Activated gamma-delta T cell treated with anti-CD3 and anti-CD28 coated beads, Interleukin-2, amount 50 U/mL, for 16 hours (primary cell): ENCODE results near the gene PCAT6.

ENCODE experiments used
- DNase-seq: peaks from one replicate; pipeline ENCODE4 v3.0.0-alpha.2; 2020; ENCODE audit warnings: low read depth

Gene PCAT6

GRCh38 chr1:202850593-202851362 lies 40.0 kb downstream of the PCAT6 start:
- DNase-seq: no peak

- DNase-seq: no peak
These were observed 41.6 kb downstream of the PCAT6 start for GRCh38 chr1:202852163-202852904.

GRCh38 chr1:202854787-202855186 lies 44.0 kb downstream of the PCAT6 start:
- no peak for DNase-seq

- DNase-seq: no peak
These were observed 45.3 kb downstream of the PCAT6 start for GRCh38 chr1:202856014-202856413.

DNA sequence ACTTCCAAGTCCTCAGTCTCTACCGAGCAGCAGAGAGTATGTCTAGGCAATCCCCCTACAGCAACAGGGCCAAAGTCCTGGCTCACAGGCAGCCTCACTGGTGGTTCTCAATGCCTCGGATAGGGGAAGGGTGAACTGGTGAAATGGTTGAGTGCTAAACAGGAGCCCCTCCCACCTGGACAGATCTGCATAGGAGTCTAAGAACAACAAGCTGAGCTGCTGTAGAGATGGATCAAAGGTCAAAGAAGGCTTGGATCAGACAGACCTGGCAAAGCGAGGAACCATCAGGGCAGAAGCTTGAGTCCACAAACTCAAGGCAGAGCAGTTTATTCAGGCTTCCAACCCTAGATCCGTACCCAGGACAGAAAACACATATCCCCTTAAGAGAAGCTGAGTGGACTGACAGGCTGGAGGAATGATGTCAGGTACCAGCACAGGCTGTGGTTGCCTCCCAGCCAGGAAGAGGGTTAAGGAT lies 46.4 kb downstream of the PCAT6 start:
- DNase-seq: no peak

GRCh38 chr1:202858331-202858730 lies 47.6 kb downstream of the PCAT6 start:
- no peak for DNase-seq

DNA sequence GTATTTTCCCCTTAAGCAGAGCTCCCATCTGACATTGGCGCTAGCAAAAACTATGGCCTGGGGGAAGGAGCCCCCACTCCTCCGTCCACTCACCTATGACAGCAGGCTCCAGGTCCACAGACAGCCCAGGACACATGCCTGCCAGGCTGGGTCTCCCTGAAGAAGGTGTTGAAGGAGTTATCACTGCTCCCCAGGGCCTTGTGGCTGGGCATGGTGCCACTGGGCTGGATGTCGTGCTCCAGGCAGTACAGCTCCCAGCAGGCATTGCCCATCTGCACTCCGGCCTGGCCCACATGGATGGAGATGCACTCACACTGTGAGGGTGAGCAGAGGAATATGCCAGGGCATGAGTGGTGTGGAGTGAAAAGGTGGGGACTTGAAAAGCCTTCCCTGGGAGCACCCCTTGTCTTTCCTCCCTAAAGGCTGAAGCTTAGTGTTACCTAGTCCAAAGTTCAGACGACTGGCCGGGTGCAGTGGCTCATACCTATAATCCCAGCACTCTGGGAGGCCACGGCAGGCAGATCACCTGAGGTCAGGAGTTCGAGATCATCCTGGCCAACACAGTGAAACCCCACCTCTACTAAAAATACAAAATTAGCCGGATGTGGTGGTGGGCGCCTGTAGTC lies 48.1 kb downstream of the PCAT6 start:
- no peak for DNase-seq

- peak; percentile 5 for DNase-seq
These were observed 50.1 kb downstream of the PCAT6 start for GRCh38 chr1:202860744-202861419.
